Effector memory CD4-positive, alpha-beta T cell (primary cell): ENCODE measurements around the gene CD164L2.
A peak's percentile ranks its signal among the peaks of the same experiment; 100 is the strongest.

Source experiments
- DNase-seq, 3 donors: peaks; one replicate each; pipeline ENCODE4 v3.0.0-alpha.2; 2020
- H3K27ac ChIP-seq: 2 replicates; pipeline ENCODE4 v1.7.0; 2013; ENCODE audit warnings: mild to moderate bottlenecking, low read length, moderate library complexity; ENCODE audit not compliant: insufficient read depth, poor library complexity, severe bottlenecking
- H3K27me3 ChIP-seq: replicated peaks from 2 replicates; pipeline ENCODE4 v1.7.0; 2013; ENCODE audit warnings: mild to moderate bottlenecking, low read length; ENCODE audit not compliant: insufficient read depth, control insufficient read depth, poor library complexity, severe bottlenecking
- H3K36me3 ChIP-seq: 2 replicates; pipeline ENCODE4 v1.7.0; 2013; ENCODE audit warnings: mild to moderate bottlenecking, low read length, moderate library complexity; ENCODE audit not compliant: control insufficient read depth, insufficient read depth
- H3K4me1 ChIP-seq: 2 replicates; pipeline ENCODE4 v1.7.0; 2013; ENCODE audit warnings: low read length, mild to moderate bottlenecking; ENCODE audit not compliant: control insufficient read depth, insufficient read depth, poor library complexity, severe bottlenecking
- H3K4me3 ChIP-seq: 2 replicates; pipeline ENCODE4 v1.7.0; 2013; ENCODE audit warnings: low read length, low read depth, mild to moderate bottlenecking; ENCODE audit not compliant: insufficient read depth, poor library complexity, severe bottlenecking
- H3K9me3 ChIP-seq: 2 replicates; pipeline ENCODE4 v1.7.0; 2013; ENCODE audit warnings: mild to moderate bottlenecking, low read length, moderate library complexity; ENCODE audit not compliant: control insufficient read depth

Gene CD164L2

GRCh38 chr1:27398405-27399149, 15.4 kb upstream of the CD164L2 start:
- Histone ChIP-seq H3K27ac (no peak overlapping the region), H3K9me3 (no peaks in the 10 kb centered on the region), H3K36me3 (no peaks in the 10 kb centered on the region), H3K4me3 (no peak overlapping the region), H3K27me3 (no peaks in the 10 kb centered on the region), H3K4me1 (peaks cover 5% of the 10 kb centered on the region)
- no peak for DNase-seq

- H3K4me1 ChIP-seq, result peaks cover 7% of the 10 kb centered on the region
- H3K36me3 ChIP-seq, result no peaks in the 10 kb centered on the region
- no peak for DNase-seq
- H3K27ac ChIP-seq, result no peak overlapping the region
- no peaks in the 10 kb centered on the region for H3K27me3 ChIP-seq
- H3K4me3 ChIP-seq, result no peak overlapping the region
- H3K9me3 ChIP-seq, result no peaks in the 10 kb centered on the region
Observed at GRCh38 chr1:27397749-27398148, 14.6 kb upstream of the CD164L2 start.

GRCh38 chr1:27397110-27397509, 14.0 kb upstream of the CD164L2 start:
- Histone ChIP-seq H3K27me3 (no peaks in the 10 kb centered on the region), H3K27ac (no peak overlapping the region), H3K4me1 (peaks cover 9% of the 10 kb centered on the region), H3K4me3 (no peak overlapping the region), H3K9me3 (no peaks in the 10 kb centered on the region), H3K36me3 (no peaks in the 10 kb centered on the region)
- DNase-seq, result no peak

GRCh38 chr1:27395441-27396195, 12.5 kb upstream of the CD164L2 start:
- H3K4me3 ChIP-seq, result no peak overlapping the region
- H3K36me3 ChIP-seq, result no peaks in the 10 kb centered on the region
- no peak overlapping the region for H3K27ac ChIP-seq
- peaks cover 18% of the 10 kb centered on the region for H3K4me1 ChIP-seq
- no peaks in the 10 kb centered on the region for H3K27me3 ChIP-seq
- H3K9me3 ChIP-seq, result no peaks in the 10 kb centered on the region
- peak; percentile 65 to 70 (median 67) for DNase-seq

GRCh38 chr1:27394925-27395324, 11.8 kb upstream of the CD164L2 start:
- Histone ChIP-seq H3K4me3 (no peak overlapping the region), H3K27me3 (no peaks in the 10 kb centered on the region), H3K36me3 (no peaks in the 10 kb centered on the region), H3K27ac (no peak overlapping the region), H3K9me3 (no peaks in the 10 kb centered on the region), H3K4me1 (peaks cover 18% of the 10 kb centered on the region)
- DNase-seq, result no peak

- Histone ChIP-seq H3K27ac (no peak overlapping the region), H3K27me3 (no peaks in the 10 kb centered on the region), H3K9me3 (no peaks in the 10 kb centered on the region), H3K4me3 (no peak overlapping the region), H3K36me3 (no peaks in the 10 kb centered on the region), H3K4me1 (peaks cover 18% of the 10 kb centered on the region)
- DNase-seq, result no peak
Observed at GRCh38 chr1:27394282-27394658, 11.1 kb upstream of the CD164L2 start.

- Histone ChIP-seq H3K27ac (no peak overlapping the region), H3K9me3 (no peaks in the 10 kb centered on the region), H3K27me3 (no peaks in the 10 kb centered on the region), H3K36me3 (no peaks in the 10 kb centered on the region), H3K4me3 (no peak overlapping the region), H3K4me1 (peaks cover 18% of the 10 kb centered on the region)
- no peak for DNase-seq
Observed at GRCh38 chr1:27393641-27394281, 10.6 kb upstream of the CD164L2 start.

GRCh38 chr1:27392778-27393635, 9.9 kb upstream of the CD164L2 start:
- Histone ChIP-seq H3K9me3 (no peaks in the 10 kb centered on the region), H3K27ac (peak overlapping the region; percentile 47), H3K36me3 (no peaks in the 10 kb centered on the region), H3K4me3 (peak overlapping the region; percentile 58), H3K27me3 (no peaks in the 10 kb centered on the region), H3K4me1 (peaks cover 18% of the 10 kb centered on the region)
- no peak for DNase-seq

GRCh38 chr1:27392096-27392777, 9.1 kb upstream of the CD164L2 start, which contains the start of gene GPR3:
Gene GPR3, plus strand, starts transcription at chr1:27392622. Its CDS starts 1,177 bp downstream, at chr1:27393799.
- DNase-seq, result peak; percentile 90 to 93 (median 92)
- no peaks in the 10 kb centered on the region for H3K27me3 ChIP-seq
- no peaks in the 10 kb centered on the region for H3K9me3 ChIP-seq
- H3K4me3 ChIP-seq, result peak within 1 kb of the TSS; percentile 58
- no peaks in the 10 kb centered on the region for H3K36me3 ChIP-seq
- H3K4me1 ChIP-seq, result peaks cover 18% of the 10 kb centered on the region
- peak within 1 kb of the TSS; percentile 47 for H3K27ac ChIP-seq
